HEK293 (cell line): ENCODE data around the gene DMBT1.

Source experiments
- CTCF ChIA-PET: fragments of 350-600 bp; formaldehyde crosslinking; extraction: SDS; loops from one replicate; lab custom pipeline; 2021; ENCODE audit warnings: antibody characterized with exemption; lab: Yijun Ruan, JAX
- POLR2A ChIA-PET: fragments of 300-600 bp; formaldehyde crosslinking; extraction: SDS; loops from one replicate; lab custom pipeline; 2020; ENCODE audit warnings: antibody characterized with exemption, inconsistent platforms; lab: Yijun Ruan, JAX
- H3K27ac ChIP-seq: fragments of 200-500 bp; sonication (Bioruptor generic); 2 replicates; pipeline ENCODE4 v1.5.1; 2014; ENCODE audit warnings: low read depth, low read length, control low read depth, inconsistent platforms; ENCODE audit errors: extremely low read depth
- H3K36me3 ChIP-seq, 2 experiments: fragments of 200-500 bp in 1 of 2; sonication (Bioruptor generic) in 1 of 2; 1 replicate in 1 of 2; 2 replicates in 1 of 2; pipeline ENCODE4 v1.5.1; 2014 to 2017; ENCODE audit warnings: inconsistent platforms in 2 of 2, low read length in 2 of 2; ENCODE audit not compliant: control insufficient read depth in 2 of 2, insufficient read depth in 1 of 2
- H3K4me1 ChIP-seq: fragments of 200-500 bp; sonication (Bioruptor generic); 2 replicates; pipeline ENCODE4 v1.5.1; 2014; ENCODE audit warnings: mild to moderate bottlenecking, low read length, inconsistent platforms; ENCODE audit not compliant: control insufficient read depth, insufficient read depth
- H3K4me3 ChIP-seq: 2 replicates; pipeline ENCODE4 v1.5.1; 2011; ENCODE audit warnings: low read depth, mild to moderate bottlenecking, control low read depth, low read length, moderate library complexity
- H3K9me3 ChIP-seq: fragments of 200-500 bp; sonication (Bioruptor generic); 2 replicates; pipeline ENCODE4 v1.5.1; 2014; ENCODE audit warnings: low read depth, low read length, inconsistent platforms; ENCODE audit not compliant: control insufficient read depth, insufficient read depth
- GFI1B ChIP-seq: fragments of 450-650 bp; formaldehyde crosslinking; IDR thresholded peaks from 2 replicates; pipeline ENCODE4 v1.5.1; 2016; ENCODE audit warnings: missing biosample characterization, missing genetic modification characterization
- RBAK ChIP-seq: fragments of 450-650 bp; formaldehyde crosslinking; IDR thresholded peaks from 2 replicates; pipeline ENCODE4 v1.5.1; 2016; ENCODE audit warnings: missing biosample characterization, missing genetic modification characterization
- ZNF138 ChIP-seq: fragments of 450-650 bp; formaldehyde crosslinking; IDR thresholded peaks from 2 replicates; pipeline ENCODE4 v1.5.1; 2016; ENCODE audit warnings: missing biosample characterization, missing genetic modification characterization, borderline replicate concordance
- ZNF175 ChIP-seq: fragments of 450-650 bp; formaldehyde crosslinking; IDR thresholded peaks from 2 replicates; pipeline ENCODE4 v1.5.1; 2016; ENCODE audit warnings: missing biosample characterization, missing genetic modification characterization
- ZNF18 ChIP-seq: fragments of 450-650 bp; formaldehyde crosslinking; IDR thresholded peaks from 2 replicates; pipeline ENCODE4 v1.5.1; 2016; ENCODE audit warnings: missing biosample characterization, missing genetic modification characterization
- ZNF2 ChIP-seq: fragments of 450-650 bp; formaldehyde crosslinking; IDR thresholded peaks from 2 replicates; pipeline ENCODE4 v1.5.1; 2016; ENCODE audit warnings: missing biosample characterization, missing genetic modification characterization
- ZNF211 ChIP-seq: fragments of 450-650 bp; formaldehyde crosslinking; IDR thresholded peaks from 2 replicates; pipeline ENCODE4 v1.5.1; 2016; ENCODE audit warnings: low read depth, missing biosample characterization, missing genetic modification characterization
- ZNF311 ChIP-seq: fragments of 450-650 bp; formaldehyde crosslinking; IDR thresholded peaks from 2 replicates; pipeline ENCODE4 v1.5.1; 2017; ENCODE audit warnings: missing biosample characterization, missing genetic modification characterization, borderline replicate concordance
- ZNF324 ChIP-seq: fragments of 450-650 bp; formaldehyde crosslinking; IDR thresholded peaks from 2 replicates; pipeline ENCODE4 v1.5.1; 2016; ENCODE audit warnings: missing biosample characterization, missing genetic modification characterization
- ZNF350 ChIP-seq: fragments of 450-650 bp; formaldehyde crosslinking; IDR thresholded peaks from 2 replicates; pipeline ENCODE4 v1.5.0; 2017; ENCODE audit warnings: missing biosample characterization, mild to moderate bottlenecking, missing genetic modification characterization
- ZNF354C ChIP-seq: fragments of 450-650 bp; formaldehyde crosslinking; IDR thresholded peaks from 2 replicates; pipeline ENCODE4 v1.5.1; 2016; ENCODE audit warnings: missing biosample characterization, missing genetic modification characterization, low read depth, borderline replicate concordance
- ZNF37A ChIP-seq: fragments of 450-650 bp; IDR thresholded peaks from 2 replicates; pipeline ENCODE4 v1.5.1; 2018; ENCODE audit warnings: missing biosample characterization, missing genetic modification characterization
- ZNF449 ChIP-seq: fragments of 450-650 bp; formaldehyde crosslinking; IDR thresholded peaks from 2 replicates; pipeline ENCODE4 v1.5.1; 2017; ENCODE audit warnings: missing biosample characterization, mild to moderate bottlenecking, missing genetic modification characterization, moderate library complexity
- ZNF518A ChIP-seq: fragments of 450-650 bp; formaldehyde crosslinking; conservative IDR thresholded peaks from 2 replicates; pipeline ENCODE4 v1.5.1; 2016; ENCODE audit warnings: low read depth, missing biosample characterization, missing genetic modification characterization
- ZNF624 ChIP-seq: fragments of 450-650 bp; formaldehyde crosslinking; IDR thresholded peaks from 2 replicates; pipeline ENCODE4 v1.5.1; 2017; ENCODE audit warnings: missing biosample characterization, missing genetic modification characterization
- ZSCAN16 ChIP-seq: fragments of 450-650 bp; formaldehyde crosslinking; IDR thresholded peaks from 2 replicates; pipeline ENCODE4 v1.5.1; 2016; ENCODE audit warnings: missing biosample characterization, missing genetic modification characterization
- TF ChIP-seq, protein P1 (sequence below): fragments of 450-650 bp; formaldehyde crosslinking; IDR thresholded peaks from 2 replicates; pipeline ENCODE4 v1.5.1; 2016; ENCODE audit warnings: missing biosample characterization, missing genetic modification characterization
- TF ChIP-seq, protein P2 (sequence below): fragments of 450-650 bp; formaldehyde crosslinking; IDR thresholded peaks from 2 replicates; pipeline ENCODE4 v1.5.1; 2016; ENCODE audit warnings: missing biosample characterization, missing genetic modification characterization
- TF ChIP-seq, protein P3 (sequence below): fragments of 450-650 bp; formaldehyde crosslinking; IDR thresholded peaks from 2 replicates; pipeline ENCODE4 v1.5.1; 2016; ENCODE audit warnings: missing biosample characterization, missing genetic modification characterization, borderline replicate concordance

Gene DMBT1

GRCh38 chr10:122689146-122689820 lies 128.7 kb downstream of the DMBT1 start (continued):
- TF ChIP-seq, protein P1, sequence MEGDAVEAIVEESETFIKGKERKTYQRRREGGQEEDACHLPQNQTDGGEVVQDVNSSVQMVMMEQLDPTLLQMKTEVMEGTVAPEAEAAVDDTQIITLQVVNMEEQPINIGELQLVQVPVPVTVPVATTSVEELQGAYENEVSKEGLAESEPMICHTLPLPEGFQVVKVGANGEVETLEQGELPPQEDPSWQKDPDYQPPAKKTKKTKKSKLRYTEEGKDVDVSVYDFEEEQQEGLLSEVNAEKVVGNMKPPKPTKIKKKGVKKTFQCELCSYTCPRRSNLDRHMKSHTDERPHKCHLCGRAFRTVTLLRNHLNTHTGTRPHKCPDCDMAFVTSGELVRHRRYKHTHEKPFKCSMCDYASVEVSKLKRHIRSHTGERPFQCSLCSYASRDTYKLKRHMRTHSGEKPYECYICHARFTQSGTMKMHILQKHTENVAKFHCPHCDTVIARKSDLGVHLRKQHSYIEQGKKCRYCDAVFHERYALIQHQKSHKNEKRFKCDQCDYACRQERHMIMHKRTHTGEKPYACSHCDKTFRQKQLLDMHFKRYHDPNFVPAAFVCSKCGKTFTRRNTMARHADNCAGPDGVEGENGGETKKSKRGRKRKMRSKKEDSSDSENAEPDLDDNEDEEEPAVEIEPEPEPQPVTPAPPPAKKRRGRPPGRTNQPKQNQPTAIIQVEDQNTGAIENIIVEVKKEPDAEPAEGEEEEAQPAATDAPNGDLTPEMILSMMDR (tag by site-specific recombination): no peak
- TF ChIP-seq, protein P2, sequence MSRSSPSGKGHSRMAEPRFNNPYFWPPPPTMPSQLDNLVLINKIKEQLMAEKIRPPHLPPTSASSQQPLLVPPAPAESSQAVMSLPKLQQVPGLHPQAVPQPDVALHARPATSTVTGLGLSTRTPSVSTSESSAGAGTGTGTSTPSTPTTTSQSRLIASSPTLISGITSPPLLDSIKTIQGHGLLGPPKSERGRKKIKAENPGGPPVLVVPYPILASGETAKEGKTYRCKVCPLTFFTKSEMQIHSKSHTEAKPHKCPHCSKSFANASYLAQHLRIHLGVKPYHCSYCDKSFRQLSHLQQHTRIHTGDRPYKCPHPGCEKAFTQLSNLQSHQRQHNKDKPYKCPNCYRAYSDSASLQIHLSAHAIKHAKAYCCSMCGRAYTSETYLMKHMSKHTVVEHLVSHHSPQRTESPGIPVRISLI: no peak
- no peak for TF ChIP-seq ZNF37A (tag by site-specific recombination)
- TF ChIP-seq ZSCAN16 (tag by site-specific recombination): no peak
- TF ChIP-seq RBAK (tag by site-specific recombination): no peak
- TF ChIP-seq ZNF624 (tag by site-specific recombination): no peak

DNA sequence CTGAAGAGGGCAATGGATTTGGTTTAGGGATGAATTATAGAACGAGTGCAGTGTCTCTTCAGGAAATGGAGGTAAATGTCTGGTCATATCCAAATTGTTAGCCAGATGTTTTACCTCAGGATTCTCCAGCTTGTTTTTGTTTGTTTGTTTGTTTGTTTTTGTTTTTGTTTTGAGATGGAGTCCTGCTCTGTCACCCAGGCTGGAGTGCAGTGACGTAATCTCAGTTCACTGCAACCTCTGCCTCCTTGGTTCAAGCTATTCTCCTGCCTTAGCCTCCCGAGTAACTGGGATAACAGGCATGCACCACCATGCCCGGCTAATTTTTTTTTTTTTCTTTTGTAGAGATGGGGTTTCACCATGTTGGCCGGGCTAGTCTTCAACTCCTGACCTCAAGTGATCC lies 132.2 kb downstream of the DMBT1 start:
- H3K4me1 ChIP-seq: no peaks in the 10 kb centered on the region
- H3K36me3 ChIP-seq: no peaks in the 10 kb centered on the region
- CTCF ChIA-PET: interaction anchor here (0.6 to 1.5 kb wide), 4 partner anchors 44 to 974 kb away, joined by 3 to 14 read pairs (median 6); no protein-coding TSS in a partner anchor
- H3K9me3 ChIP-seq: no peaks in the 10 kb centered on the region
- H3K27ac ChIP-seq: no peak overlapping the region
- POLR2A ChIA-PET: no interaction called here
- H3K4me3 ChIP-seq: no peak overlapping the region
- TF ChIP-seq GFI1B (tag by site-specific recombination) (no peak), ZNF18 (tag by site-specific recombination) (no peak), ZNF311 (tag by site-specific recombination) (no peak), ZNF2 (no peak), ZNF354C (no peak), ZNF350 (tag by site-specific recombination) (no peak), ZNF449 (tag by site-specific recombination) (no peak), ZNF138 (tag by site-specific recombination) (no peak), ZNF518A (tag by site-specific recombination) (no peak), ZNF324 (tag by site-specific recombination) (no peak), ZNF211 (tag by site-specific recombination) (no peak), ZNF175 (tag by site-specific recombination) (no peak)
- TF ChIP-seq, protein P3, sequence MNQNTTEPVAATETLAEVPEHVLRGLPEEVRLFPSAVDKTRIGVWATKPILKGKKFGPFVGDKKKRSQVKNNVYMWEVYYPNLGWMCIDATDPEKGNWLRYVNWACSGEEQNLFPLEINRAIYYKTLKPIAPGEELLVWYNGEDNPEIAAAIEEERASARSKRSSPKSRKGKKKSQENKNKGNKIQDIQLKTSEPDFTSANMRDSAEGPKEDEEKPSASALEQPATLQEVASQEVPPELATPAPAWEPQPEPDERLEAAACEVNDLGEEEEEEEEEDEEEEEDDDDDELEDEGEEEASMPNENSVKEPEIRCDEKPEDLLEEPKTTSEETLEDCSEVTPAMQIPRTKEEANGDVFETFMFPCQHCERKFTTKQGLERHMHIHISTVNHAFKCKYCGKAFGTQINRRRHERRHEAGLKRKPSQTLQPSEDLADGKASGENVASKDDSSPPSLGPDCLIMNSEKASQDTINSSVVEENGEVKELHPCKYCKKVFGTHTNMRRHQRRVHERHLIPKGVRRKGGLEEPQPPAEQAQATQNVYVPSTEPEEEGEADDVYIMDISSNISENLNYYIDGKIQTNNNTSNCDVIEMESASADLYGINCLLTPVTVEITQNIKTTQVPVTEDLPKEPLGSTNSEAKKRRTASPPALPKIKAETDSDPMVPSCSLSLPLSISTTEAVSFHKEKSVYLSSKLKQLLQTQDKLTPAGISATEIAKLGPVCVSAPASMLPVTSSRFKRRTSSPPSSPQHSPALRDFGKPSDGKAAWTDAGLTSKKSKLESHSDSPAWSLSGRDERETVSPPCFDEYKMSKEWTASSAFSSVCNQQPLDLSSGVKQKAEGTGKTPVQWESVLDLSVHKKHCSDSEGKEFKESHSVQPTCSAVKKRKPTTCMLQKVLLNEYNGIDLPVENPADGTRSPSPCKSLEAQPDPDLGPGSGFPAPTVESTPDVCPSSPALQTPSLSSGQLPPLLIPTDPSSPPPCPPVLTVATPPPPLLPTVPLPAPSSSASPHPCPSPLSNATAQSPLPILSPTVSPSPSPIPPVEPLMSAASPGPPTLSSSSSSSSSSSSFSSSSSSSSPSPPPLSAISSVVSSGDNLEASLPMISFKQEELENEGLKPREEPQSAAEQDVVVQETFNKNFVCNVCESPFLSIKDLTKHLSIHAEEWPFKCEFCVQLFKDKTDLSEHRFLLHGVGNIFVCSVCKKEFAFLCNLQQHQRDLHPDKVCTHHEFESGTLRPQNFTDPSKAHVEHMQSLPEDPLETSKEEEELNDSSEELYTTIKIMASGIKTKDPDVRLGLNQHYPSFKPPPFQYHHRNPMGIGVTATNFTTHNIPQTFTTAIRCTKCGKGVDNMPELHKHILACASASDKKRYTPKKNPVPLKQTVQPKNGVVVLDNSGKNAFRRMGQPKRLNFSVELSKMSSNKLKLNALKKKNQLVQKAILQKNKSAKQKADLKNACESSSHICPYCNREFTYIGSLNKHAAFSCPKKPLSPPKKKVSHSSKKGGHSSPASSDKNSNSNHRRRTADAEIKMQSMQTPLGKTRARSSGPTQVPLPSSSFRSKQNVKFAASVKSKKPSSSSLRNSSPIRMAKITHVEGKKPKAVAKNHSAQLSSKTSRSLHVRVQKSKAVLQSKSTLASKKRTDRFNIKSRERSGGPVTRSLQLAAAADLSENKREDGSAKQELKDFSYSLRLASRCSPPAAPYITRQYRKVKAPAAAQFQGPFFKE (tag by site-specific recombination): no peak
